HepG2 (cell line): ENCODE measurements around the gene SVOP. TPM values are rescaled to one million over a fixed set of nuclear protein-coding genes. Genes with fewer than 3 reads are reported as not detected.
A peak's percentile ranks its signal among the peaks of the same experiment; 100 is the strongest.

ENCODE experiments used
- CCAR2 ChIP-seq: fragments of 200-400 bp; formaldehyde crosslinking; optimal IDR thresholded peaks from 2 replicates; pipeline ENCODE3; 2018; ENCODE audit warnings: low read depth, mild to moderate bottlenecking, low read length, moderate library complexity
- DZIP1 ChIP-seq: sonication (generic); formaldehyde crosslinking; IDR thresholded peaks from 2 replicates; pipeline ENCODE4 v1.5.0; 2020; ENCODE audit warnings: mild to moderate bottlenecking, missing genetic modification reagents
- E2F1 ChIP-seq: sonication (generic); formaldehyde crosslinking; IDR thresholded peaks from 2 replicates; pipeline ENCODE4 v1.5.0; 2020; ENCODE audit warnings: missing genetic modification reagents
- ELF3 ChIP-seq: IDR thresholded peaks from 2 replicates; pipeline ENCODE4 v1.6.1; 2016; ENCODE audit warnings: missing genetic modification reagents, missing compliant biosample characterization
- LCORL ChIP-seq, 2 experiments: fragments of 450-650 bp in 1 of 2; sonication (generic) in 1 of 2; formaldehyde crosslinking in 1 of 2; IDR thresholded peaks; 2 replicates each; pipeline versions ENCODE4 v1.5.0 to v1.6.1; 2017 to 2020; ENCODE audit warnings: antibody characterized with exemption in 1 of 2, missing genetic modification reagents in 1 of 2
- MED1 ChIP-seq: sonication (generic); formaldehyde crosslinking; IDR thresholded peaks from 2 replicates; pipeline ENCODE4 v1.4.0; 2020; ENCODE audit warnings: missing genetic modification reagents
- NAIF1 ChIP-seq: sonication (generic); formaldehyde crosslinking; IDR thresholded peaks from 2 replicates; pipeline ENCODE4 v1.5.0; 2020; ENCODE audit warnings: mild to moderate bottlenecking, missing genetic modification reagents, borderline replicate concordance
- RFXANK ChIP-seq: IDR thresholded peaks from 2 replicates; pipeline ENCODE4 v1.6.1; 2016
- SIN3A ChIP-seq: IDR thresholded peaks from 2 replicates; pipeline ENCODE4 v1.6.1; 2011; ENCODE audit warnings: low read depth, mild to moderate bottlenecking, control low read depth, low read length, borderline replicate concordance
- SMYD3 ChIP-seq: sonication (generic); formaldehyde crosslinking; IDR thresholded peaks from 2 replicates; pipeline ENCODE4 v1.8.1; 2023; ENCODE audit warnings: mild to moderate bottlenecking, missing genetic modification reagents
- SPEN ChIP-seq: sonication (generic); formaldehyde crosslinking; IDR thresholded peaks from 2 replicates; pipeline ENCODE4 v1.5.1; 2020; ENCODE audit warnings: low read depth, mild to moderate bottlenecking, missing genetic modification reagents
- TARDBP ChIP-seq: sonication (generic); formaldehyde crosslinking; IDR thresholded peaks from 2 replicates; pipeline ENCODE4 v1.8.0; 2022; ENCODE audit warnings: mild to moderate bottlenecking, missing genetic modification reagents
- THAP8 ChIP-seq: sonication (generic); formaldehyde crosslinking; IDR thresholded peaks from 2 replicates; pipeline ENCODE4 v1.5.1; 2020; ENCODE audit warnings: missing genetic modification reagents, mild to moderate bottlenecking, borderline replicate concordance
- ZMYM3 ChIP-seq: sonication (generic); formaldehyde crosslinking; IDR thresholded peaks from 2 replicates; pipeline ENCODE4 v1.5.1; 2020; ENCODE audit warnings: mild to moderate bottlenecking, missing genetic modification reagents
- ZNF142 ChIP-seq: sonication (generic); formaldehyde crosslinking; IDR thresholded peaks from 2 replicates; pipeline ENCODE4 v1.4.0; 2020; ENCODE audit warnings: missing genetic modification reagents
- ZNF564 ChIP-seq: sonication (generic); formaldehyde crosslinking; IDR thresholded peaks from 2 replicates; pipeline ENCODE4 v1.8.1; 2023; ENCODE audit warnings: mild to moderate bottlenecking, missing genetic modification reagents
- ZSCAN20 ChIP-seq: sonication (generic); formaldehyde crosslinking; IDR thresholded peaks from 2 replicates; pipeline ENCODE4 v1.4.0; 2020; ENCODE audit warnings: missing genetic modification reagents, mild to moderate bottlenecking, borderline replicate concordance
- ZSCAN29 ChIP-seq: sonication (generic); formaldehyde crosslinking; conservative IDR thresholded peaks from 2 replicates; pipeline ENCODE4 v1.4.0; 2020; ENCODE audit warnings: mild to moderate bottlenecking, missing genetic modification reagents
- polyA plus RNA-seq, 8 experiments: library from polyadenylated mRNA; depleted of rRNA in 3 of 8; stranded (reverse) in 7 of 8; unstranded in 1 of 8; fragments of >200 nt; fragmentation: Illumina TruSeq in 4 of 8; extraction: Trizol in 4 of 8; gene quantifications; 2 replicates each; pipeline versions ENCODE4 v1.2.1 to v1.2.3, GENCODE V29; 2011 to 2016; ENCODE audit warnings: low read depth in 4 of 8, missing spikeins in 1 of 8, mixed read lengths in 1 of 8; ENCODE audit not compliant: insufficient read depth in 1 of 8
- total RNA-seq, 5 experiments: library from RNA; depleted of rRNA; stranded (reverse); fragments of >200 nt; fragmentation: Illumina TruSeq; extraction: Trizol; gene quantifications; 2 replicates each; pipeline ENCODE4 v1.2.3, GENCODE V29; 2016; ENCODE audit warnings: low read depth in 1 of 5

SVOP gene
- total and polyA plus RNA-seq, 2 of the 13 experiments (the other 11 are each of a cell fraction or from before 2014, with no cell fraction given): not detected

GRCh38 chr12:109052414-109053323 lies 31.8 kb upstream of the SVOP start, which contains the start of gene USP30 (continued):
- TF ChIP-seq DZIP1 (CRISPR knock-in tag): no peak
- TF ChIP-seq SPEN (CRISPR knock-in tag): peak; percentile 96
- TF ChIP-seq LCORL (IDR thresholded peaks at IDR 0.05): no peak
- peak; percentile 84 for TF ChIP-seq LCORL (CRISPR knock-in tag; IDR thresholded peaks at IDR 0.05)
- no peak for TF ChIP-seq ZSCAN20
- no peak for TF ChIP-seq NAIF1 (CRISPR knock-in tag)
- peak; percentile 51; the same call in 1 of the 2 replicates for TF ChIP-seq ZNF142 (CRISPR knock-in tag)
- TF ChIP-seq CCAR2: peak; percentile 90
- TF ChIP-seq TARDBP (CRISPR knock-in tag): peak; percentile 90
- peak; percentile 83 for TF ChIP-seq ELF3 (CRISPR knock-in tag)
- TF ChIP-seq E2F1 (CRISPR knock-in tag): peak; percentile 47
- peak; percentile 66; the same call in 1 of the 2 replicates for TF ChIP-seq ZNF564 (CRISPR knock-in tag)
- TF ChIP-seq THAP8: no peak; the same call in 1 of the 2 replicates
- no peak; the same call in 1 of the 2 replicates for TF ChIP-seq RFXANK (CRISPR knock-in tag)
- peak; percentile 98 for TF ChIP-seq SIN3A
- no peak for TF ChIP-seq SMYD3 (CRISPR knock-in tag)
- no peak for TF ChIP-seq ZSCAN29 (CRISPR knock-in tag)
- TF ChIP-seq ZMYM3 (CRISPR knock-in tag): peak; percentile 80; the same call in 1 of the 2 replicates
- TF ChIP-seq MED1 (CRISPR knock-in tag): peak; percentile 85
